ENCODE results near the gene RGL2. TPM values are rescaled to one million over a fixed set of nuclear protein-coding genes. Genes with fewer than 3 reads are reported as not detected.
A peak's percentile ranks its signal among the peaks of the same experiment; 100 is the strongest.

The RGL2 gene
- total and polyA plus RNA-seq, 2 of the 4 experiments (the other 2 are of a cell fraction) = 4.1 to 26.9 TPM

- Histone ChIP-seq H3K36me3 (ENCODE audit: control insufficient read depth, insufficient read depth, low read length) (peaks cover 19% of the 10 kb centered on the region), H3K4me2 (ENCODE audit: low read depth, low read length) (peak overlapping the region; percentile 95), H4K91ac (ENCODE audit: insufficient read depth, low read depth, low read length) (peak overlapping the region; percentile 88), H3K79me1 (ENCODE audit: low read depth in 1 of 2, low read length in 2 of 2) (peaks cover 15 to 38% of the 10 kb centered on the region in 2 experiments; a peak in 3 of 4 replicates), H2BK120ac (ENCODE audit: low read depth, low read length) (peak overlapping the region; percentile 77), H3K4ac (ENCODE audit: low read depth, low read length) (peak overlapping the region; percentile 95), H2AFZ (replicated peaks; ENCODE audit: low read length, poor library complexity) (peak overlapping the region; percentile 93), H3K56ac (ENCODE audit: extremely low read depth, insufficient read depth, low read length) (peak overlapping the region; percentile 93), H2AK5ac (ENCODE audit: low read depth, low read length) (peak overlapping the region; percentile 90), H3K9ac (ENCODE audit: low read depth, low read length) (peak overlapping the region; percentile 91), H3K4me1 (ENCODE audit: control insufficient read depth, insufficient read depth, low read length) (no peaks in the 10 kb centered on the region), H4K5ac (ENCODE audit: low read depth, low read length) (peak overlapping the region; percentile 50), H3K27ac (ENCODE audit: insufficient read depth, low read length) (peak overlapping the region; percentile 87), H3K18ac (ENCODE audit: low read depth, low read length) (peak overlapping the region; percentile 55), H2BK15ac (ENCODE audit: low read depth, low read length) (no peak overlapping the region), H2BK20ac (ENCODE audit: low read depth, low read length) (no peak overlapping the region), H3K4me3 (ENCODE audit: insufficient read depth, low read depth, low read length) (peak overlapping the region; percentile 78), H4K20me1 (ENCODE audit: insufficient read depth, low read length) (peaks cover 12% of the 10 kb centered on the region), H3K9me1 (ENCODE audit: insufficient read depth, low read length) (no peaks in the 10 kb centered on the region), H2AK9ac (replicated peaks; ENCODE audit: low read depth, low read length, poor library complexity) (peak overlapping the region; percentile 98), H4K8ac (ENCODE audit: low read depth in 2 of 2, low read length in 2 of 2) (peak overlapping the region; percentile 46 to 87), H2BK5ac (ENCODE audit: low read depth, low read length, poor library complexity, severe bottlenecking) (peak overlapping the region; percentile 91), H3K9me3 (ENCODE audit: control insufficient read depth, insufficient read depth, low read length) (no peaks in the 10 kb centered on the region), H3K27me3 (ENCODE audit: control insufficient read depth, insufficient read depth, low read length) (no peaks in the 10 kb centered on the region), H3K14ac (replicated peaks; ENCODE audit: low read depth, low read length) (peak overlapping the region; percentile 96), H3K23ac (ENCODE audit: low read depth, low read length) (peak overlapping the region; percentile 99)
- ChIA-PET CTCF (interaction anchor here (0.6 to 1.0 kb wide), 3 partner anchors 10 to 75 kb away, joined by 3 to 5 read pairs (median 3); partner anchors contain the start of genes PFDN6 and WDR46), POLR2A (ENCODE audit: unreplicated experiment) (interaction anchor here (1.0 kb wide), 1 partner anchor 14 kb away, joined by 3 read pairs; the partner anchor contains the start of gene TAPBP)
- 1% methylated on average over 16 of the region's 54 CpGs; no CpG with 5 or more reads in 1 of the 2 experiments for WGBS, 2 experiments (ENCODE audit: extremely low coverage in 2 of 2, insufficient read length in 1 of 2)
- intact Hi-C loops (cut with micrococcal nuclease) (loop anchor here (1.0 to 5.0 kb wide), 2 partner anchors 14 to 118 kb away; partner anchors contain the start of gene CUTA), in situ Hi-C loops (cut with MboI; ENCODE audit: low sequenced_read_pairs) (no loop called here), dilution Hi-C loops (cut with HindIII; ENCODE audit: low sequenced_read_pairs, unreplicated experiment) (no loop called here)
- ATAC-seq (ENCODE audit: low read depth) (peak; percentile 70), DNase-seq (peak; percentile 88)
- TSS peak; percentile 77 for BruUV-seq (replicated peaks)
- TF ChIP-seq RAD21 (IDR thresholded peaks at IDR 0.05; ENCODE audit: low read length) (peak; percentile 57), BHLHE40 (IDR thresholded peaks at IDR 0.05; ENCODE audit: low read depth, low read length) (0 out of 2 replicates have a peak, but pooled peaks have one; percentile 17), CHD1 (IDR thresholded peaks at IDR 0.05; ENCODE audit: low read depth, low read length) (peak; percentile 91), POLR2A (IDR thresholded peaks at IDR 0.05; ENCODE audit: low read depth, low read length) (peak; percentile 91), SMC3 (IDR thresholded peaks at IDR 0.05; ENCODE audit: low read depth, low read length) (peak; percentile 46), MXI1 (IDR thresholded peaks at IDR 0.05; ENCODE audit: borderline replicate concordance, low read depth, low read length) (peak; percentile 54), USF2 (IDR thresholded peaks at IDR 0.05; ENCODE audit: low read depth, low read length) (no peak; the same call in 1 of the 2 replicates), MAZ (IDR thresholded peaks at IDR 0.05; ENCODE audit: borderline replicate concordance, low read depth, low read length) (peak; percentile 95), ELK1 (IDR thresholded peaks at IDR 0.05; ENCODE audit: borderline replicate concordance, low read depth, low read length) (no peak), MAFK (IDR thresholded peaks at IDR 0.05; ENCODE audit: low read depth, low read length) (no peak), CTCF (conservative IDR thresholded peaks at IDR 0.05; ENCODE audit: low read depth, low read length) (peak; percentile 82), NFE2L2 (IDR thresholded peaks at IDR 0.05; ENCODE audit: low read depth, low read length) (no peak)
Observed at GRCh38 chr6:33299237-33299944, 649 bp upstream of the RGL2 start.

Measured in IMR-90 (cell line).